Measurements from ENCODE around the gene CASTOR2.
"Not testable (repeated sequence)": the region's sequence is repeated elsewhere in the genome, so short reads cannot be mapped to it uniquely, and the experiment has no call there.

- TF ChIP-seq CTCF, POLR2A (IDR thresholded peaks at IDR 0.05): not testable (repeated sequence)
These were observed 598 bp upstream of the CASTOR2 start for GRCh38 chr7:74963704-74964510.
